ENCODE data around the gene KCTD3. TPM values are rescaled to one million over a fixed set of nuclear protein-coding genes. Genes with fewer than 3 reads are reported as not detected.

Gene KCTD3
- total RNA-seq, 1 experiment from 2014 or later: 53.6 TPM

DNA sequence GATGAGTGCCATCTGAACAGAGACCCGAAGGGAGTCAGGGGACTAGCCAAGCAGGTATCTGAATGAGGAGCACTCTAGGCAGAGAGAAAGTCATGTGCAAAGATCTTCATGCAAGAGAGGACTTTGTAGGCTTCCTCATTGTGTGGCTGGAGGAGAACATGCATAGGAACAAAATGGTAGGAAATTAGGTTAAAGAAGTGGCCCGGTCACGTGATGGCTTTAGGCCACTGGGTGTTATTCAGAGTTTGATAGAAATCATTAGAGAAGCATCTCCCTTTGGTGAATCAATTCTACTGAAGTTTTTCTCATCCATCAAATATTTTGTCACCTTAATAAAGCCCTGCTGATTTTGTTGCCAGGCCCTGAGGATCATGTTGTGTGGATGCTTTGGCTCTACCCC is 45.8 kb upstream of the KCTD3 start:
- ChIA-PET CTCF (no interaction called here), POLR2A (ENCODE audit: unreplicated experiment) (no interaction called here)
- Histone ChIP-seq H3F3A (ENCODE audit: insufficient read depth, low read depth) (no peaks in the 10 kb centered on the region; the same call in 1 of the 2 replicates), H3K27me3 (ENCODE audit: insufficient read depth, low read depth) (no peaks in the 10 kb centered on the region), H3K27ac (no peak overlapping the region), H3K4me3 (no peak overlapping the region), H3K36me3 (ENCODE audit: low read depth) (no peaks in the 10 kb centered on the region), H3K4me2 (no peak overlapping the region), H2AFZ (no peak overlapping the region), H3K9me3 (ENCODE audit: insufficient read depth, low read depth) (no peaks in the 10 kb centered on the region), H3K9me2 (ENCODE audit: insufficient read depth) (no peaks in the 10 kb centered on the region), H3K4me1 (replicated peaks; ENCODE audit: insufficient read depth) (peaks cover 7% of the 10 kb centered on the region; the same call in 1 of the 2 replicates), H4K20me1 (ENCODE audit: insufficient read depth) (no peaks in the 10 kb centered on the region), H3K79me2 (ENCODE audit: low read depth) (no peaks in the 10 kb centered on the region)
- no peak for DNase-seq
- no TSS peak for BruUV-seq (replicated peaks)
- TF ChIP-seq EZH2 (IDR thresholded peaks at IDR 0.05; ENCODE audit: low read depth): no peak
- TF ChIP-seq, protein P1, sequence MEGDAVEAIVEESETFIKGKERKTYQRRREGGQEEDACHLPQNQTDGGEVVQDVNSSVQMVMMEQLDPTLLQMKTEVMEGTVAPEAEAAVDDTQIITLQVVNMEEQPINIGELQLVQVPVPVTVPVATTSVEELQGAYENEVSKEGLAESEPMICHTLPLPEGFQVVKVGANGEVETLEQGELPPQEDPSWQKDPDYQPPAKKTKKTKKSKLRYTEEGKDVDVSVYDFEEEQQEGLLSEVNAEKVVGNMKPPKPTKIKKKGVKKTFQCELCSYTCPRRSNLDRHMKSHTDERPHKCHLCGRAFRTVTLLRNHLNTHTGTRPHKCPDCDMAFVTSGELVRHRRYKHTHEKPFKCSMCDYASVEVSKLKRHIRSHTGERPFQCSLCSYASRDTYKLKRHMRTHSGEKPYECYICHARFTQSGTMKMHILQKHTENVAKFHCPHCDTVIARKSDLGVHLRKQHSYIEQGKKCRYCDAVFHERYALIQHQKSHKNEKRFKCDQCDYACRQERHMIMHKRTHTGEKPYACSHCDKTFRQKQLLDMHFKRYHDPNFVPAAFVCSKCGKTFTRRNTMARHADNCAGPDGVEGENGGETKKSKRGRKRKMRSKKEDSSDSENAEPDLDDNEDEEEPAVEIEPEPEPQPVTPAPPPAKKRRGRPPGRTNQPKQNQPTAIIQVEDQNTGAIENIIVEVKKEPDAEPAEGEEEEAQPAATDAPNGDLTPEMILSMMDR (conservative IDR thresholded peaks at IDR 0.05): no peak
- intact Hi-C loops (cut with micrococcal nuclease; ENCODE audit: unreplicated experiment): loop anchor here (5.0 to 10.0 kb wide), 2 partner anchors 374 to 716 kb away; no protein-coding TSS in a partner anchor

DNA sequence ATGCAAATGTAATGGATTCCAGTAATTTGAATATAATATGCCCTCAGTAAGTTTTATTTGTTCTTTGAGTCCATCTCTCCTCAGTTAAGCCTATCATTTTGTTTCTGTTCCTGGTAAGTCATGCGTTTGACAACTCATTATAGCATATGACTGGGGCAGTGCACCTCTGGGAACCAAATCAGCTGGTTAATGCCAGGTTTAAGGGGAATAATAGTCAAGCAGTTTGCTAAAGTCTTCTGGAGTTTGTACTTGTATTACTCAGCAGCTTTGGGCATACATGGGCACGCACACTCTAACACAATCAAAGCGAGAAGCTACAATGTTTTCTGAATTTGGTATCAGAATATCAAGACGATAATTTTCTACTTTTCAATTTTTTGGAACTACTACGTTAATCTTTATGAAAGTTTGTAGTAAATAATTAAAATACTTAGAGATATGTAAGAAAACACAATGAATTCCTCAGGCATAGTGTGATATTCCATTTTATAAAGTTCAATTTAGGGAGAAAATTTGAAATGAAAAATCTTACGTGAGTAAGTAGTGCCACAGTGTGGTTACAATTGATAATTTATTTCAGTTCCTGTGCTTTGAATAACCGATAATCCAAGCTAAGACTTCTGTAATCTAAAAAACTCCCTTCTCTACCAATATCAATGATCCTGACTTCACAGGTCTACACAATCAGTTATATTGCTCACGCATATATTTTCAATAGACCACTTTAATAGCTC is 43.8 kb upstream of the KCTD3 start:
- H3K27ac ChIP-seq: no peak overlapping the region
- no peaks in the 10 kb centered on the region for H4K20me1 ChIP-seq (ENCODE audit: insufficient read depth)
- TF ChIP-seq EZH2 (IDR thresholded peaks at IDR 0.05; ENCODE audit: low read depth): no peak
- TF ChIP-seq, protein P1 (conservative IDR thresholded peaks at IDR 0.05): peak; percentile 60
- no peaks in the 10 kb centered on the region for H3K79me2 ChIP-seq (ENCODE audit: low read depth)
- 0 out of 2 replicates have a peak, but pooled peaks cover 5% of the 10 kb centered on the region for H3F3A ChIP-seq (ENCODE audit: insufficient read depth, low read depth)
- no peaks in the 10 kb centered on the region for H3K9me3 ChIP-seq (ENCODE audit: insufficient read depth, low read depth)
- H3K4me2 ChIP-seq: 0 out of 2 replicates have a peak overlapping the region, but pooled peaks have one; percentile 8
- no peaks in the 10 kb centered on the region for H3K4me1 ChIP-seq (replicated peaks; ENCODE audit: insufficient read depth)
- no peak for DNase-seq
- H3K4me3 ChIP-seq: no peak overlapping the region
- POLR2A ChIA-PET (ENCODE audit: unreplicated experiment): interaction anchor here (0.6 kb wide), 1 partner anchor 10 kb away, joined by 7 read pairs; no protein-coding TSS in a partner anchor
- no peaks in the 10 kb centered on the region for H3K27me3 ChIP-seq (ENCODE audit: insufficient read depth, low read depth)
- no TSS peak for BruUV-seq (replicated peaks)
- H2AFZ ChIP-seq: peak overlapping the region; percentile 39
- intact Hi-C loops (cut with micrococcal nuclease; ENCODE audit: unreplicated experiment): loop anchor here (5.0 to 10.0 kb wide), 2 partner anchors 376 to 718 kb away; no protein-coding TSS in a partner anchor
- CTCF ChIA-PET: no interaction called here
- no peaks in the 10 kb centered on the region for H3K36me3 ChIP-seq (ENCODE audit: low read depth)
- no peaks in the 10 kb centered on the region for H3K9me2 ChIP-seq (ENCODE audit: insufficient read depth)

DNA sequence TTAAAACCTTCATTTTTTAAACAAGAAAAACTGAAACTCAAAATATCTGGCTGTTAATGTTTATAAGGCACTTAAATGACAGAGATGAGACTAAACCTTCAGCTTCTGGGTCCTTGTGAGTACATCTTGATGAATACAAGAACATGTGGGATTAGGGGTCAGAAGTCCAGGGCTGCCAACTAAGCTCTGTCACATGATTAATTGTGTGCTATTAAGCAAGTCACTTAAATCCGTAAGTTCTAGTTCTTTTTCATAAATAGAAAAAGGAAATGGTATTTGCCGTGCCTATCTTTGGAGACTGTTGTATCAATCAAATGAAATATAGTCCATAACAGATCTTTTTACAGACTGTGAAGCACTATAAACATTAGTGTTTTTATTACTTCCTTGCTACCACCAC is 43.2 kb upstream of the KCTD3 start:
- no peaks in the 10 kb centered on the region for H3K36me3 ChIP-seq (ENCODE audit: low read depth)
- H2AFZ ChIP-seq: peak overlapping the region; percentile 39

More for the DNA sequence above, 43.2 kb upstream of the KCTD3 start:
- ChIA-PET CTCF (no interaction called here), POLR2A (ENCODE audit: unreplicated experiment) (no interaction called here)
- TF ChIP-seq, protein P1 (conservative IDR thresholded peaks at IDR 0.05): no peak
- TF ChIP-seq EZH2 (IDR thresholded peaks at IDR 0.05; ENCODE audit: low read depth): no peak
- no TSS peak for BruUV-seq (replicated peaks)
- Histone ChIP-seq H3K27me3 (ENCODE audit: insufficient read depth, low read depth) (no peaks in the 10 kb centered on the region), H3K9me3 (ENCODE audit: insufficient read depth, low read depth) (no peaks in the 10 kb centered on the region), H4K20me1 (ENCODE audit: insufficient read depth) (no peaks in the 10 kb centered on the region), H3K4me3 (no peak overlapping the region), H3K79me2 (ENCODE audit: low read depth) (no peaks in the 10 kb centered on the region), H3F3A (ENCODE audit: insufficient read depth, low read depth) (0 out of 2 replicates have a peak, but pooled peaks cover 5% of the 10 kb centered on the region), H3K27ac (no peak overlapping the region), H3K9me2 (ENCODE audit: insufficient read depth) (no peaks in the 10 kb centered on the region), H3K4me1 (replicated peaks; ENCODE audit: insufficient read depth) (no peaks in the 10 kb centered on the region), H3K4me2 (0 out of 2 replicates have a peak overlapping the region, but pooled peaks have one; percentile 8)
- intact Hi-C loops (cut with micrococcal nuclease; ENCODE audit: unreplicated experiment): loop anchor here (5.0 to 10.0 kb wide), 2 partner anchors 377 to 719 kb away; no protein-coding TSS in a partner anchor
- no peak for DNase-seq

All from PC-9 (cell line).